ENCODE measurements around the gene RGR. TPM values are rescaled to one million over a fixed set of nuclear protein-coding genes. Genes with fewer than 3 reads are reported as not detected.

The RGR gene
- total and polyA plus RNA-seq, 12 donors = 0.17 TPM; not detected in 11

- TF ChIP-seq POLR2A (IDR thresholded peaks at IDR 0.05) (no peak), CTCF (IDR thresholded peaks at IDR 0.05) (no peak)
- 76 to 87% (median 83%) methylated on average over 5 to 6 of the region's 6 CpGs for WGBS, 4 donors
- intact Hi-C loops (cut with DNase I) = no loop called here
These were observed 2.6 kb downstream of the RGR start for GRCh38 chr10:84247496-84247895.

GRCh38 chr10:84248794-84249193 is 3.9 kb downstream of the RGR start:
- H3K36me3 ChIP-seq (replicated peaks in 1 of 2) = no peaks in the 10 kb centered on the region
- H3K4me1 ChIP-seq (replicated peaks in 1 of 2) = no peaks in the 10 kb centered on the region
- no peaks in the 10 kb centered on the region for H3K9me3 ChIP-seq (replicated peaks in 1 of 3)
- 79 to 85% (median 82%) methylated on average over 8 to 12 of the region's 12 CpGs for WGBS, 4 donors
- intact Hi-C loops (cut with DNase I) = no loop called here
- H3K27me3 ChIP-seq = no peaks in the 10 kb centered on the region
- no peak for TF ChIP-seq POLR2A (IDR thresholded peaks at IDR 0.05)
- TF ChIP-seq CTCF (IDR thresholded peaks at IDR 0.05) = no peak
- no peak for DNase-seq
- H3K27ac ChIP-seq = no peak overlapping the region
- H3K4me3 ChIP-seq = no peak overlapping the region

More at GRCh38 chr10:84247496-84247895, 2.6 kb downstream of the RGR start:
- Histone ChIP-seq H3K4me3 (no peak overlapping the region), H3K9me3 (replicated peaks in 1 of 3) (no peaks in the 10 kb centered on the region), H3K27ac (no peak overlapping the region), H3K4me1 (replicated peaks in 1 of 2) (no peaks in the 10 kb centered on the region), H3K36me3 (replicated peaks in 1 of 2) (no peaks in the 10 kb centered on the region), H3K27me3 (no peaks in the 10 kb centered on the region)
- peak in 1 of 7 donors; percentile 33 for DNase-seq

- TF ChIP-seq CTCF (IDR thresholded peaks at IDR 0.05) (no peak), POLR2A (IDR thresholded peaks at IDR 0.05) (no peak)
- Histone ChIP-seq H3K27ac (no peak overlapping the region), H3K9me3 (replicated peaks in 1 of 3) (no peaks in the 10 kb centered on the region), H3K36me3 (replicated peaks in 1 of 2) (no peaks in the 10 kb centered on the region), H3K27me3 (no peaks in the 10 kb centered on the region), H3K4me3 (no peak overlapping the region), H3K4me1 (replicated peaks in 1 of 2) (no peaks in the 10 kb centered on the region)
- no peak for DNase-seq
- 55 to 71% (median 64%) methylated on average over 10 of the region's 10 CpGs for WGBS, 4 donors
- intact Hi-C loops (cut with DNase I) = no loop called here
These were observed 10.0 kb downstream of the RGR start for GRCh38 chr10:84254552-84255478.

- Histone ChIP-seq H3K9me3 (replicated peaks in 1 of 3) (no peaks in the 10 kb centered on the region), H3K27ac (no peak overlapping the region), H3K4me3 (no peak overlapping the region), H3K4me1 (replicated peaks in 1 of 2) (no peaks in the 10 kb centered on the region), H3K27me3 (no peaks in the 10 kb centered on the region), H3K36me3 (replicated peaks in 1 of 2) (no peaks in the 10 kb centered on the region)
- intact Hi-C loops (cut with DNase I) = no loop called here
- peak in 6 of 7 donors; percentile 31 to 64 (median 48) for DNase-seq
- WGBS, 4 donors = 36 to 52% (median 44%) methylated on average over 27 to 35 of the region's 35 CpGs
- no peak for TF ChIP-seq POLR2A (IDR thresholded peaks at IDR 0.05)
- TF ChIP-seq CTCF (IDR thresholded peaks at IDR 0.05) = peak; percentile 18 to 55 (median 42)
These were observed 11.9 kb downstream of the RGR start for GRCh38 chr10:84256510-84257342.
